GM19395 (cell line): Measurements from ENCODE around the gene TMCC2.
A peak's percentile ranks its signal among the peaks of the same experiment; 100 is the strongest.
"Not testable (repeated sequence)": the region's sequence is repeated elsewhere in the genome, so short reads cannot be mapped to it uniquely, and the experiment has no call there.

Source experiments
- ATAC-seq: cut with Tn5 transposase; IDR thresholded peaks from one replicate; pipeline ENCODE4 v1.9.1; 2021; ENCODE audit warnings: mild to moderate bottlenecking, moderate library complexity; ENCODE audit not compliant: unreplicated experiment

The TMCC2 gene

GRCh38 chr1:205227584-205228013 is at the start of gene TMCC2:
TSS of gene TMCC2 (plus strand) at chr1:205227946. CDS start at chr1:205228565, 619 bp downstream.
- peak; percentile 75 for ATAC-seq

DNA sequence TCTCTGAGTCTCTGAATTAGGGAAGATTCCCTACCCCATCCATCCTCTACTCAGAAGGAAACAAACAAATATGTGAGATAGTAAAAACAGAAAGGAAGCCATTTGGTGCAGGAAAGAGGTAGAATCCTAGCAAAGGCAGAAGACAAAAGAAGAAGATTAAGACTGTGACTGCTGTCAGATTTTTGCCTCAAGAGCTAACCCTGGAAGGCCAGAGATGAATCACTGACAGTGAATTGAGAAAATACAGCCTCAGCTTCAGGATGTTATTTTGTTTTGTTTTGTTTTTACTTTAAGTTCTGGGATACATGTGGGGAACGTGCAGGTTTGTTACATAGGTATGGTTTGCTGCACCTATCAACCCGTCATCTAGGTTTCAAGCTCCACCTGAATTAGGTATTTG is 47.9 kb upstream of the TMCC2 start:
- ATAC-seq, result no peak

DNA sequence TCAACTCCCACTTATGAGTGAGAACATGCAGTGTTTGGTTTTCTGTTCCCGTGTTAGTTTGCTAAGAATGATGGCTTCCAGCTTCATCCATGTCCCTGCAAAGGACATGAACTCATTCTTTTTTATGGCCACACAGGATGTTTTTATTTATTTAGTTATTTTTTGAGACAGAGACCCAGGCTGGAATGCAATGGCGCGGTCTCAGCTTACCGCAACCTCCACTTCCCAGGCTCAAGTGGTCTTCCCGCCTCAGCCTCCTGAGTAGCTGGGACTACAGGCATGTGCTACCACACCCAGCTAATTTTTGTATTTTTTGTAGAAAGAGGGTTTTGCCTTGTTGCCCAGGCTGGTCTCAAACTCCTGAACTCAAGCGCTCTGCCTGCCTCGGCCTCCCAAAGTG is 47.4 kb upstream of the TMCC2 start:
- not testable (repeated sequence) for ATAC-seq

DNA sequence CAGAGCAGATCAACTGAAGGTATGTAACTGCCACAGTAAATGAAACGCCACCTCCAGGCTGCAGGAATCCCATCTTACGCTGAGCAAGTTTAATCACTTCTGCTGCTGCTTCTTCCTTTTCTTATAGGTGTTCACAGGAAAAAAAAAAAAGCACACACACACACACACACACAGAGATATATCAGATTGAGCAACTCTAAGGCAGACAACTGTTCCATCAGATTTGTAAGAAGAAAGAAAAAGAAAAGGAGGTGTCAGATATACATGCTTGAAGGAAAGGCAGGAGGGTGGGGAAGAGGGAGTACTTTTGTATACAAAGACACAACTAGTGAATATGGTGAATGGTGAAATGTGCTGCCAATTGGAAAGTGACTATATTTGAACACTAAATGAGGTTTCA is 44.8 kb upstream of the TMCC2 start:
- ATAC-seq, result no peak

- ATAC-seq, result no peak
Measured at GRCh38 chr1:205183676-205184335, 43.9 kb upstream of the TMCC2 start.

DNA sequence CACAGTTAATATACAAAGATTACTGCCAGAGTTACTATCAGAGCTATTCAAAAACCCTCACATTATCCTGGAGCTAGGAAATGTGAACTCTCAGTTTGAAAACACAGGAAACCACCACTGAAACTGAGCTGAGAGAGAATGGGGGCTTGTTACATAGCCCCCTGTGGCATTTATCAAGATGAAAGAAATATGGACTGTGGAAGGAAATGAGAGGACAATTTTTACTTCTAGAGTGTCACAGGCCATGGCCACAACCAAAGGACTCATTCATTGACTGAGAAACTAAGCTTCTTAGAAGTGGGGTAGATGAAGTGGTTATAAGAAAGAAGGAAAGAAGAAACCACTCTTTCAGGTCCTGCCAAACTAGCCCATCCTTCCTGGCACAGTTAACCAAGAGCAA is 41.6 kb upstream of the TMCC2 start:
- no peak for ATAC-seq

GRCh38 chr1:205187420-205187819 is 40.3 kb upstream of the TMCC2 start:
- ATAC-seq, result no peak

DNA sequence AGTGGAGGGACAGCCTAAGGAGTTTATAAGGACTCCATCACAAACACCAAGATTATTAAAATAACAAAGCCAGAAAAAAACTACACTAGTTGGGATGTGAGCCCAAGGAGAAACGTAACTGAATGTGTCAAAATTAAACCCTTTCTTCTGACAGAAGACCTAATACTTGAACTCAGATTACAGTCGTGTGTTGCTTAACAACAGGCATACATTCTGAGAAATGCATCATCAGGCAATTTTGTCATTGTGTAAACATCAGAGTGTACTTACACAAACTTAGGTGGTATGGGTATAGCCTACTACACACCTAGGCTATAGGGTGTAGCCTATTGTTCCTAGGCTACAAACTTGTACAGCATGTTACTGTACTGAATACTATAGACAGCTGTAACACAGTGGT is 39.6 kb upstream of the TMCC2 start:
- ATAC-seq, result no peak

DNA sequence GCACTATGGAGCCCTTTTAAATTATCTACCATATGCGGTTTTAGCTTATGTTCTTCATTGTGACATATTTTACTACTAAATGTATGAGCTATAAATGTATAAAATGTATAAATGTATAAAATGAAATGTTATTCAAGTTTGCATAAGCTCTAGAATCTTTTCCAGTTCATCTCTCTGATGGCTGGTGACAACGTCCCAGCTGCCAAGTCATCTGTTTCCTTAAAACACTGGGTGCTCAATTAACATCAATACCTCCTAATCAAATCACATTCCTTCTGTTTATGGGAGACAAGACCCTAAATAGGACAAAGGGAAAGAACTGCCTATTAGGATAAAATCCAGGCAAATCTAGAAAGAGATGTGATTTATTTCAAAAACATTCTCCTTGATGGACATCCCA is 39.1 kb upstream of the TMCC2 start:
- no peak for ATAC-seq

- ATAC-seq, result no peak
Measured at GRCh38 chr1:205189131-205189530, 38.6 kb upstream of the TMCC2 start.

- no peak for ATAC-seq
Measured at GRCh38 chr1:205190845-205191577, 36.7 kb upstream of the TMCC2 start.

- ATAC-seq, result no peak
Measured at GRCh38 chr1:205191622-205192021, 36.1 kb upstream of the TMCC2 start.

GRCh38 chr1:205192287-205192686 is 35.5 kb upstream of the TMCC2 start:
- no peak for ATAC-seq

DNA sequence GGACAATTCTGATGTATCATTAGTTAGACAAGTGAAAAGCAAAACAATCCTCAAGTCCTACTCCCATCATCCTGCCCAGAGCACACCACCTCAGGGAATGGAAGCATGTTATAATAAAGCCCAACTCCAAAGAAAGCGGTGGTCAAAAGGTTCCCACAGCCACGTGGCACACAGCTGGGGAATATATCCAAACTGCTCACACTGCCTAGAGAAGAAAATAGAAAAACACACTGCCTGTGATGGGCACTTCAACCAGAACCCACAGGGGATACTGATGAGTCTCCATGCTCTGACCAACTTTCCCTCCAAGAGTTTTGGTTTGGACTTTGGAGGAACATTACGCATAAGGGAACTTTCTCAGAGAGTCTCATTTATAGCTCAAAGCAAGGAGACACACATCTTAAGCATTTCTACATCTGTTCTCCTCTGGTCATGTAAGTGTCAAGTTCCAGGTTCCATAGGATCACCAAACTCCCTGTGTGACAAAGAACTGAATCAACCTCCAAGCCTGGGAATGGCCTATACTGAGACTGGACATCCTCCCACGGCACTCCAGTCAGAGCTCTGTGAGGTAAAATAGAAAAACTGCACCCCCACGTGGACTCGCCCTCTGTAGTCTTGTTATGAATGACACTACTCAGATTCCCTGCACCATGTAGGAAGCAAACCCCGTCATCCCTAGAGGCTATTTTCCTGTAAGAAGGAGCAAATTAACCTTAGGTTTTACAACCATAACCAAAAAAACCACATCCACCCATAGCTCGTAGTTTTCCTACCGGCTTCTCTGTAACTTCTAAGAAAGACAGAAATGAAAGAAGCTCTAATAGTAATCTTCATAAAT is 28.4 kb upstream of the TMCC2 start:
- no peak for ATAC-seq

GRCh38 chr1:205199931-205200299 is 27.8 kb upstream of the TMCC2 start:
- no peak for ATAC-seq

- ATAC-seq, result no peak
Measured at GRCh38 chr1:205204552-205204951, 23.2 kb upstream of the TMCC2 start.

DNA sequence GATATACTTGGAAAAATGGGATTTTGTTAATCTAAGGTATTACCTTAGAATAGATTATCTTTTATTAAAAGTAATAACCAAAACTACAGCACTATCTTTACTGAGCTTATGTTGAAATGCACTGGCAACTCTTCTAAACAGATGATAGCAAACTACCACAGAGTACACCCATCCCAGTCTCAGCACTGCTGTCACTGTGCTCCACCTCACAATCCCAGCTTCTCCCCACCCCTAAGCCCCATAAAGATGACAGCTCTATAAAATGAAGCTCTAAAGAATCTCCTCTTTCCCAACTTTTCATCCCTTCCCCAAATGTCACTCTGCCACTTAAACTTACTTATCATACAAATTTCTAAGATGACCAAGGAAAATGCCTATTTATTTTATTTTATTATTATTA is 22.7 kb upstream of the TMCC2 start:
- ATAC-seq, result no peak

- no peak for ATAC-seq
Measured at GRCh38 chr1:205208811-205209210, 18.9 kb upstream of the TMCC2 start.

DNA sequence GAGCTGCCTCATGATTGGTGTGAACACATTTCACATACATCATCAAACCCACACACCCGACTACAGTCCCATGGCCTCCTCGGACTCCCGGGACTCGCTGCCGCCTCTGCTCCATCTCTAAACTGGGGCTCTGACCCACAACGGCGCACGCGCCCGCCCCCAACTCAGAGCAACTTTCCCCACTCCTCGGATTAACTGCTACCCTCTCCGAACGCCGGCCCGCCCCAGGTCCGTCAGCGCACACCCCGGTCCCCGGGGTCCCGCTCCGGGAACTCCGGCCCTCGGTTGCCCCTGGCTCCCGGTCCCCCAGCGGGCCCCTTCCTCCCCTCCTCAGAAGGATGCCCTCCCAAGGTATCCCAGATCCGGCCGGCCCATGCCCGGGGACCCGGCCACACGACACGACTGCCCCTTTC is 17.0 kb upstream of the TMCC2 start:
- ATAC-seq, result peak; percentile 25

GRCh38 chr1:205211169-205211838 is 16.4 kb upstream of the TMCC2 start, which contains the start of gene DSTYK:
TSS of gene DSTYK (minus strand) at chr1:205211702. CDS start at chr1:205211535, 167 bp downstream.
- ATAC-seq, result peak; percentile 94
